GM19023 (cell line): Measurements from ENCODE around the gene NOPCHAP1.
"Not testable (repeated sequence)": the region's sequence is repeated elsewhere in the genome, so short reads cannot be mapped to it uniquely, and the experiment has no call there.

Source experiments
- ATAC-seq: cut with Tn5 transposase; IDR thresholded peaks from one replicate; pipeline ENCODE4 v1.9.1; 2021; ENCODE audit warnings: mild to moderate bottlenecking, moderate library complexity; ENCODE audit not compliant: unreplicated experiment

Gene NOPCHAP1, protein sequence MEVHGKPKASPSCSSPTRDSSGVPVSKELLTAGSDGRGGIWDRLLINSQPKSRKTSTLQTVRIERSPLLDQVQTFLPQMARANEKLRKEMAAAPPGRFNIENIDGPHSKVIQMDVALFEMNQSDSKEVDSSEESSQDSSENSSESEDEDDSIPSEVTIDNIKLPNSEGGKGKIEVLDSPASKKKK

DNA sequence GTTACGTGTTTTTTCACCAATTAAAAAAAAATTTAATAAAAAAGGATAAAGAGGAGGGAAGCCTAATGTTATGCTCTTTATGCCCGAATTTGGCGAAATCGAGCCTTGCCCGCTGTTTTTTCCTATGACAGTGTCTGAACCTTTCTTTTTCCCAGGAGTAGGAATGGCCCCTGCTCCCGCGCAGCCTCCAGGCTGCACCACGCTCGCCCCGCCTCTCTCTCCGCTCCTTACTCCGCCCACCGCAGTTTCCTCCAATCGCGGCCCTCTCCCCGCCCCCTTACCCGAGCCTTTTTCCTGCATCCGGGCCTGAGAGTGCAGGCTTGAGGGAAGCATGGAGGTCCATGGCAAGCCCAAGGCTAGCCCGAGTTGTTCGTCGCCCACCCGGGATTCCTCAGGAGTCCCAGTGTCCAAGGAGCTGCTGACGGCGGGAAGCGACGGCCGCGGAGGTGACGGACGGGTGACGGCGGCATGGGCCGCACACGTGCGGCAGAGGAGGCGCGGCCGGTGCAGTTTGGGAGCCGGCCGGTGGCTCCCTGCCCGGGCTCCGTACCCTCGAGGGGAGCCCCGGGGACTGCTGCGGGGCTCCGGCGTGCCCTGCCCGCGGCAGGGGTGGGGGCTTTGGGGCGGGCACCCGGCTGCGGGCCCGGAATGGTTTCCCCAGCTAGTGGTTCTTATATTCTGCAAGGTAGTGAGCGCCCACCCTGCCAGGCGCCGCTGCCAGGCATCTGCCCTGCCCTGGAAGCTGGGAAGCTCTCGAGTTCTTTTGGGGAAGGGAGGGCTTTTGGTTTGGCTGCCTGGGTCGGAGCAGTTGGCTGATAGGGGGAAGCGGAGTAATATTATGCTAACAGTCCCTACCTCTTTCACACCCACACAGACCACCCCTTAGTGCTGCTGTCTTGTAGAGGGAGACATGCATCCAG, at the start of gene NOPCHAP1:
Gene NOPCHAP1 (plus strand): TSS at position 295 of the 920 bp plus-strand sequence. CDS start 37 bp downstream, at position 332.
- peak; percentile 99 for ATAC-seq

DNA sequence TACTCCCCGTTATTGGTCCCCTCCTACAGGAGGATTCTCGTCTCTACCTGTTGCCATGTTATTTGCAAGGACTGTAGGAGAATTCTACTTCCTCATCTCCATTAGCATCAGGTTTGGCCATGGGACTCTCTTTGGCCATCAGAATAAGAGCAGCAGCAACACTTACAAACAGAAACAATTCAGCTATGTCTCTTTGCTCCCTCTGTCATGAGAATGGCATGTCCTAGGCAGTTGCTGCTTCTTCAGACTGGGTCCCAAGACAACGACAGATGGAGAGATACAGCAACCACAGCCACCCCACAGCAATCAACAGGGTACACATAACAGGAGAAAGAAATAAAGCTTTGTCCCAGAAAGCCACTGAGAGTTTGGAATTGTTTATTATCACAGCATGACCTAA, 47.7 kb upstream of the NOPCHAP1 start:
- no peak for ATAC-seq

DNA sequence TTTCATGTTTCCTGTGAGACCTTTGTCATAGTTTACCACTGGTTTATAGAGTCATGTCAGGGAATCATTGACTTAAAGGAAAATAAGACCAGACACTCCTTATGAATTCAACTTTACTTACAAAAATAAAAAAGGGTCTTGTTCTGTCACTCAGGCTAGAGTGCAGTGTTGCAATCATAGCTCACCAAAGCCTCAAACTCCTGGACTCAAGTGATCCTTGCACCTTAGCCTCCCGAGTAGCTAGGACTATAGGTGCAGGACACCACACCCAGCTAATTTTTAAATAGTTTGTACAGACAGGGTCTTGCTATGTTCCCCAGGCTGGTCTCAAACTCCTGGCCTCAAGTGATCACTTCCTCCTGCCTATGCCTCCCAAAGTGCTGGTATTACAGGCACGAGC, 47.0 kb upstream of the NOPCHAP1 start:
- ATAC-seq, result no peak

DNA sequence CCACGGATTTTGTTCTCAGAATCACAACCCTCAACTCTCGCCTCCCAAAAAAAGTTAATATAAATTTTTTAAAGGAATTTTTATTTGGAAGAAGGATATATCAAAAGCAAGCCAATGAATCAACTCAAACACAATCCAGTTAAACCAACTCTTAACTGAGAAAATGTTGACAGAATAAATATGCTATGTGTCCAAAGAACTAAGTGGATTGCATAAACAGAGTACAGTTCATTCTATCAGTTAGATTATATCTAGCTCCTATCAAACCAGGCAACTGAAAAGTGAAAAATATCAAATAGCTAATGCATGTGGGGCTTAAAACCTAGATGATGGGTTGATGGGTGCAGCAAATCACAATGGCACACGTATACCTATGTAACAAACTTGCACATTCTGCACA, 44.7 kb upstream of the NOPCHAP1 start:
- ATAC-seq, result no peak

DNA sequence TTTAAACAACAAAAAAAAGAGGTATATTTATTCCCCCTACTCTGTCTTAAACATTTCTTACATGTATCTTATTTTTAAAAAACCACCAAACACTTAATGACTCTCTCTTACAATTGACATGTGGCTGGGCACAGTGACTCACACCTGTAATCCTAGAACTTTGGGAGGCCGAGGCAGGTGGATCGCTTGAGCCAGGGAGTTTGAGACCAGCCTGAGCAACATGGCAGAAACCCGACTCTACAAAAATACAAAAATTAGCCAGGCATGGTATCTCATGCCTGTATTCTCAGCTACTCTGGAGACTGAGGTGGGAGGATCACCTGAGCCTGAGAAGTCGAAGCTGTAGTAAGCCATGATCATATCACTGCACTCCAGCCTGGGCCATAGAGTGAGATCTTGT, 44.0 kb upstream of the NOPCHAP1 start:
- ATAC-seq, result no peak

DNA sequence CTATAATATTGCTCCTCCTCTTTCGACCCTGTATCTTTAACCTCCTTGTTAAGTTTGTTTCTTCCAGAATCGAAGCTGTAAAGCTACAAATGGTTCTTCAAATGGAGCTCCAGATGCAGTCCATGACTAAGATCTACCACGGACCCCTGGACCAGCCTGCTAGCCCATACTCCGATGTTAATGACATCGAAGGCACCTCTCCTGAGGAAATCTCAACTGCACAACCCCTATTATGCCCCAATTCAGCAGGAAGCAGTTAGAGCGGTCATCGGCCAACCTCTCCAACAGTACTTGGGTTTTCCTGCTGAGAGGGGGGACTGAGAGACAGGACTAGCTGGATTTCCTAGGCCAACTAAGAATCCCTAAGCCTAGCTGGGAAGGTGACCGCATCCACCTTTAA, 42.7 kb upstream of the NOPCHAP1 start:
- ATAC-seq, result not testable (repeated sequence)

DNA sequence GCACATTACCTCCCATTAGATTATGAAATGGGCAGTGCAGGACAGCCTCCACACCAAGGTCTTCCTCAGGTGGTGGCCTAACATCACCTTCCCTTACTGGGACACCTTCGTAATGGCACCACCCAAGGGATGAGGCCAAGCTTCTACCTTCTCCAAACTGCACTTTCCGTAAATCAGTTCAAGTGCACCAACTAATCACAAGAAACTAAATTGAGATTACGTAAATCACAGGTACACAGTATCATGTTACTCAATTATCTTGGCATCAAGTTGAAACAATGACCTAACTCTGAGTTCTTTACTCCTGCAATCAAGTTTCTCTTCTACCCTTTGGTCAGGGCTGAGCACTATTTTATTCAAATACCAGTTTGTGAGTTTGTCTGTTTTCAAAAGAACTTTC, 41.9 kb upstream of the NOPCHAP1 start:
- ATAC-seq, result no peak

DNA sequence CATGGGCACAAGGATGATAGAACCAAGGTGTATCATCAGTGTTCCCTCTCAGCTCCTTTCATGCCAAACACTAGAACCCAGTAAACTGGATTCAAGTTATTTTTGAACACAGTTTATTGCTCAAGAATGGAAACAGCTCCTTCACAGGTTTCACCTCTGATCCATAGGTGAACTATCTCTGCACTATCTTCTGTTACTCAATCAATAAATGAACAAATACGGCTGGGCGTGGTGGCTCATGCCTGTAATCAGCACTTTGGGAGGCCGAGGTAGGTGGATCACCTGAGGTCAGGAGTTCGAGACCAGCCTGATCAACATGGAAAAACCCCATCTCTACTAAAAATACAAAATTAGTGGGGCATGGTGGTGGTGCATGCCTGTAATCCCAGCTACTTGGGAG, 37.4 kb upstream of the NOPCHAP1 start:
- not testable (repeated sequence) for ATAC-seq

DNA sequence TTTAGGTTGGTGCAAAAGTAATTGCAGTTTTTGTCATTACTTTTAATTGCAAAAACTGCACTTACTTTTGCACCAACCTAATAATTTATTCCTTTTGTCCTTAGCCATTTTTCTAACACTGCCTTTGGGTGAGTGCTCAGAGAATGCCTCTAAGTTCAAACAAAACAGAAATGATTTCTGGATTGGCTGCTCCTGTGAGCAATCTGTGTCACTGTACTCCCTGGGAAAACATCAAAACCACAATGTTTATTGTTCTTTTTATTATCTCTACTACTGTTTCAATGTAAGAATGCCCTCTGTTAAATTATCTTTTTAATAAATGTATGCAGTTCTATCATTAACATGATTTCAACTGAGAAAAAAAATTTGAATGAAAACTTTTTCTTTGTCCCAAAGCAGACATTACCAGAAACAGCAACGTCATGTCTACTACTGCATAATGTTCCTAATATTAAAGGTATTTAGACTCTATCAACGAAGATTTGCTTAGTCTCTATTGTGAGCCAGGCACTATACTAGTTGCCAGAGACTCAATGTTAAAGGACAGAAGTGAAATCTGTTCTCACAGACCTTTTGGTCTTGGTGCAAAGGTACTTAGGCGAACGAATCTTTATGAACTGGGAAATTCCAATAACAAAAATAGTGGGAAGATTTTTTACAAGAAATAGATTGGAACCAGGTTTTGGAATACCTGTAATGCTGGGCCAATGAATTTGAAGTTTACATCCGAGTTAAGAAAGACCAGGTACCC, 34.2 kb upstream of the NOPCHAP1 start:
- ATAC-seq, result no peak

DNA sequence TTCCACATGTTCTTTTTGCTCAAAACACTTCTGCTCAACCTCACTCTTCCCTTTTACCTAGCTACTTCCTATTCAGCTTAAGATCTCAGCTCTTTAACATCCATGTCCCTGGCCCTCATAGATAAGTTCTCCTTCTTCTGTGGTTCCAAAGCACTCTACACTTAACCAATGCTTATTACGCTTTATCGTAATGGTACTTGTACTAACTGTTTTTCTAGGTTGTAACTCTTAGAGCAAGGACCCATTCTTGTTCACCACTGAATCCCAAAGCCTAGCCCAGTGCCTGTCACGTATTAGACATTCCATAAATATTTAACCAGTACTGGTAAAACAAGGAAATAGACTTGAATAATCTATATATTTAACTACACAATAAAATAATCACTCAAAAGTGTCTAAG, 33.3 kb upstream of the NOPCHAP1 start:
- ATAC-seq, result no peak

DNA sequence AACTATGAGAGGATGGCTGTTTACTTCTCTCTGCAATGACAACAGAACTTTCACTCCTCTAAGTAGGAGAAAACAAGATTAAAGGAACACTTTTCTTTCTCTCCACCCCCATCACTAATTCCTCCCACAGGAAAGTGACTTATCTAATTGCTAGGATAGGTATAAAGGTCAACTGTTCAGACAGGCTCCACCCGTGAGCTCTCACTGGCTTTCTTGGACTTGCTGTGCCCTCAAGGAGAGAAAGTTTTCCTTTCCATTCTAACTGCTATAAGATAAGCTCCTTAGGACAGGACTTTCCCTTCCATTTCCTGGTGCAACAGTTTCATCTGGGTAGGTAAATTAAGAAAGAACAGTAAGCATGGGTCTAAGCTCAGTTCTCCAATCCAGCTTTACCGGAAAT, 32.8 kb upstream of the NOPCHAP1 start:
- no peak for ATAC-seq

DNA sequence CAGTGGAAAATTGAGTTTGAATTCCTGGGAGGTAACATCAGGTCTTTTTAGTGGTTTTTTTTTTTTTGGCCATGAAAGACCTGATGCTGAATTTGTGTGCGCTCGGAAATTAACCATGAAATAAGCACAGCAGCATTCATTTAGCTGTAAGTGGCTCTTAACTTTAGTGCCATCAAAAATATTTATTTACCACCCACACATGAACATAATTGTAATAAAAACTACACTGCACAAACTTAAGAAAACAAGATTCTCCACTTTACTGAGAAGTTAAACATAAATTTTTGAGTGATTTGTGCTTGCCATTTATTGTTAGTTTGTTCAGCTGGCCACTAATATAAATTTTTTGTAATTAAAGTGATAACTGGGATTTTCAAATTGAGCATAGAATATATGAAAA, 30.4 kb upstream of the NOPCHAP1 start:
- no peak for ATAC-seq

DNA sequence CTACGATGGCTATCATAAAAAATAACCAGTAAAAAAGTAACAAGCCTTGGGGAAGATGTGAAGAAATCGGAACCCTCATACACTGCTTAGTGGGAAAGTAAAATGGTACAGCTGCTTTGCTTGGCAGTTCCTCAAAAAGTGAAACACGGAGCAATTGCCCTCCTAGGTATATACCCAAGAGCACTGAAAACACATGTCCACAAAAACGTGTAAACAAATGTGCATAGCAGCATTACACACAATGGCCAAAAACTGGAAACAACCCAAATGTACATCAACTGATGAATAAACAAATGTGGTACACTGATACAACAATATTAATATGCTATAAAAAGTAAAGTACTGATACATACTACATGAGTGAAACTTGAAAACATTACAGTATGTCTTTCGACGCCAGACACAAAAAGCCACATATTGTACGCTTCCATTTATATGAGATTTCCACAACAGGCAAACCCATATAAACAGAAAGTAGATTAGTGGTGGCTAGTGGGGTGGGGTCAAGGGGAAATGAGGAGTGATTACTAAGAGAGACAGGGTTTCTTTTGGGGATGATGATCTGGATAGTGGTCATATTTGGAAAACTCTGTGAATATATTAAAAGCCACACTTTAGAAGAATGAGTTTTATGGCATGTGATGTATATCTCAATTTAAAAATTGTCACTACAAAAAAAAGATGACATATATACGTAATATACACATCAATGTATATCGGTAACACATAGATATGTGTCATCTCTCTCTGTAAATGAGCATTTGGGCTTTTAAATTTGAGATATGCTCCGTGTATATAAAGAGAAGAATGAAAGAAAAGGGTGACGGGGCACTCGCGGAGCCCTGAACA, 29.0 kb upstream of the NOPCHAP1 start:
- ATAC-seq, result no peak

DNA sequence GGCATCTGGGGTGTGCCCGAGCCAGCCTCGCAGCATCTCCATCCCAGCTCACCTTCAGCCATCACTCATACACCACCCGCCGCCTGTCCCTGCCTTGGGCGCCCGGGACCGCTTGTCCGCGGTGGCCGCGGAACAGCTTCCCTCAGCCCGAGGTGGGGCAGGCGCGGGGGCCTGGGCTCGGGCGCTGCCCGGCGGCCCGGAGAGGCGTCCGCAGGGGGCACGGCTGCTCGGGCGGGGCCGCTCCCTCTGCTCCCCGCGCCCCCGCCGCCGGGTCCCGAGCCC, 28.5 kb upstream of the NOPCHAP1 start:
- ATAC-seq, result peak; percentile 29

DNA sequence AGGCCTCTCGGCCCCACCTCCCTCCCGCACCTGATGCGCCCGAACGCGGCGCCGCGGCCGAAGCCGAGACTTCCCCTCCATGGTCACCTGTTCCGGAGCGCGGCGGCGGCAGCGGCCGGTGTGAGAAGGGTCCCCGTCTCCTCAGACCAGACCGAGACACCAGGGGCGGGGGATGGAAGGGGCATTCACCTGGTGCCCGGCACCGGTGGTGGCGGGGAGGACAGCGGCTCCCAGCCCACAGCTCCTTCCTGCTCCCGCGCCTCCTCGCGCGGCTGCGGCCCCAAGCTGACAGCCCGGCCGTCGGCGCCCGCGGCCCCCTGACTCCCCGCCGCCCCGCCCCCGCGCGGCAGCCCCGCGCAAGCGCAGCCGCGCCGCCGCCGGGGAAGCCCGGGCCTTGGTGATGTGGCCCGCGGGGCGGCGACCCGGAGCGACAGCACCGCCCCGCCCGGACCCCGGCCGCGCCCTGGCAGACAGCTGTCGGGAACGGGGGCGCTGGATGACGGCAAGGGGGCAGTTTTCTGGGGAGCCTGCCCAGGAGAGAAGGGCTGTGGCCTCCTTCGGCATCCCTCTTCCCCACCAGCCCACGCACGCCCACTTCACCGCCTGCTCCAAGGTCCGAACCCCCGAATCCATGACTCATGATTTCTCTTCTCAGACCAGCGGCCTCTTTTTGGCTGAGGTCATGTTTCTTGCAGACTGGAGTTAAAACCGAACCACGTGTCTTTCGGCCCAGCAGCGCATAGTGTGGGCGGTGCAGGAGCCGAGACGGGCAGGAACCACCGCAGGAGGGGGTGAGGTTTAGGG, 27.9 kb upstream of the NOPCHAP1 start, which contains the start of gene SLC41A2:
Gene SLC41A2 (minus strand): TSS at position 290 of the 804 bp plus-strand sequence. CDS start 29,763 bp downstream, outside the sequence.
- peak; percentile 82 for ATAC-seq

DNA sequence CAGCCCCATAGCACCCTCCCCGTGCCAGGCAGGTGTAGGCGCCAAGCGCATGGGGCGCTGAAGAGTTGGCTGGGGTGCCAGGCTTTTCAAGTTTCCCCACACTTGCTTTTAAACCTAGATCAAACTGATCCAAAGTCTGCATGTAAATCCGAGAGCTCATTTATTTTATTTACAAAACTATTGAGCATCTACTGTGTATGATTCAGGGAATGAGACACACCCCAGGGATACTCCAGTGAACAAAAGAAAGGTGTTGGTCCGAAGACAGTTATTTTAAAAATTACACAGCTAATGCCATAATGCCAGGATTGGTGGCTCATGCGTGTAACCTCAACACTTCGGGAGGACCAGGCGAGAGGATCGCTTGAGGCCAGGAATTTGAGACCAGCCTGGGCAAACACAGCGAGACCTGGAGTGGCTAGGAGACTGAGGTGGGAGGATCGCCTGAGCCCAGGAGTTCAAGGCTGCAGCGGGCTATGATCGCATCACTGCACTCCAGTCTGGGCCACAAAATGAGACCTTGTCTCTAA, 27.2 kb upstream of the NOPCHAP1 start:
- no peak for ATAC-seq

DNA sequence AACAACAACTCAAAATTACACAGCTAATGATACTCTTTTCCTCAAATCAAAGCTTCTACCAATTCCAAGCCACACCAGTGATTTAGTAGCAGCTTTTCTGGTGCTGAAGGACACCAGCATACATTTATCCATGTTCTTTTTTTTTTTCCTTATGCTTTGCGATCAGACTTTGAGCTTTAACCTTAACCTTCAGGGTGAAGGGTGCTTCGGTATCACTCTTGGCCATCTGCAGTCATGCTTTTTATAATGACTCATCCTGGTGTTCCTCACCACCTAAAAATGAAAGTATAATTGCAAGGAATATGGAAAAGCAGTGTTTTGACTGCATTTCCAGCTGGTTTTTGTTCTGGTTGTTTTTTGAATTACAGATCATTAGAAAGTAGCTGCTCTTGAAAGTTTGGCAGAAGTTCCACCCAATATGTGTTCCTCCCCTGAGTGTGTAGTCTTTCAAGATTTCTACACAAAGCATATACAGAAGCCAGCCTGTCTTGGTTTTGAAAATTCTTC, 26.7 kb upstream of the NOPCHAP1 start:
- no peak for ATAC-seq

DNA sequence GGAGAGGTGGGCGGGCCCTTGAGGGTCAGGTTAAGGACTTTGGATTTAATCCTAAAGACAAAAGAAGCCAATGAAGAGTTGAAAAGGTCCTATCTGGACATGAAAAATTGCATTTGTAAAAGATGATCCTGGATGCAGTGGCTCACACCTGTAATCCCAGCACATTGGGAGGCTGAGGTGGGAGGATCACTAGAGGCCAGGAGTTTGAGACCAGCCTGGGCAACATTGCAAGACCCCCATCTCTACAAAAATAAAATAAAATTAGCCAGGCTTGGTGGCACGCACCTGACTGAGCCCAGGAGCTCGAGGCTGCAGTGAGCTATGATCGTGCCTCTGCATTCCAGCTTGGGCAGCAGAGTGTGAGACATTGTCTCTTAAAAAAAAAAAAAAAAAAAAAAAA, 25.7 kb upstream of the NOPCHAP1 start:
- no peak for ATAC-seq

DNA sequence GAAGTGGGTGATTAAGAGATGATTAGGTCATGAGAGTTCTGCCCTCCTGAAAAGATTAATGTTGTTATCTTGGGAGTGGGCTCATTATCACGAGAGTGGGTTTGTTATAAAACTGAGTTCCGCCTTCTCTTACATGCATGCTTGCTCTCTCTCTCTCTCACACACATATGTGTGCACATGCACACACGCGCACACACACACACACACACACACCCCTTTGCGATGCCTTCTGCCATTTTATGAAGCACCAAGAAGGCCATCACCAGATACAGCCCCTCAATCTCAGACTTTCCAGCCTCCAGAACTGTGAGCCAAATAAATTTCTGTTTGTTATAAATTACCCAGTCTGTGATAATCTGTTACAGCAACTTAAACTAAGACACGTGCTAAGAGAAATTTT, 22.4 kb upstream of the NOPCHAP1 start:
- ATAC-seq, result no peak
